ENCODE data around the gene ANO4. TPM values are rescaled to one million over a fixed set of nuclear protein-coding genes. Genes with fewer than 3 reads are reported as not detected.

ANO4 gene
- polyA plus RNA-seq, 1 donor, result 0.78 TPM

Other genes with a start within 250 kb of the ANO4 start
- gene GAS2L3, start 221.1 kb upstream of the ANO4 start, polyA plus RNA-seq (ENCODE audit: insufficient read length), result 15.9 TPM

Data from forelimb muscle (tissue), 1 donor.